HEK293 (cell line): ENCODE measurements around the gene UGGT2.

Experiments used
- CTCF ChIA-PET: fragments of 350-600 bp; formaldehyde crosslinking; extraction: SDS; loops from one replicate; lab custom pipeline; 2021; ENCODE audit warnings: antibody characterized with exemption; lab: Yijun Ruan, JAX
- POLR2A ChIA-PET: fragments of 300-600 bp; formaldehyde crosslinking; extraction: SDS; loops from one replicate; lab custom pipeline; 2020; ENCODE audit warnings: antibody characterized with exemption, inconsistent platforms; lab: Yijun Ruan, JAX
- H3K27ac ChIP-seq: fragments of 200-500 bp; sonication (Bioruptor generic); 2 replicates; pipeline ENCODE4 v1.5.1; 2014; ENCODE audit warnings: low read depth, low read length, control low read depth, inconsistent platforms; ENCODE audit errors: extremely low read depth
- H3K36me3 ChIP-seq, 2 experiments: fragments of 200-500 bp in 1 of 2; sonication (Bioruptor generic) in 1 of 2; 1 replicate in 1 of 2; 2 replicates in 1 of 2; pipeline ENCODE4 v1.5.1; 2014 to 2017; ENCODE audit warnings: inconsistent platforms in 2 of 2, low read length in 2 of 2; ENCODE audit not compliant: control insufficient read depth in 2 of 2, insufficient read depth in 1 of 2
- H3K4me1 ChIP-seq: fragments of 200-500 bp; sonication (Bioruptor generic); 2 replicates; pipeline ENCODE4 v1.5.1; 2014; ENCODE audit warnings: mild to moderate bottlenecking, low read length, inconsistent platforms; ENCODE audit not compliant: control insufficient read depth, insufficient read depth
- H3K4me3 ChIP-seq: 2 replicates; pipeline ENCODE4 v1.5.1; 2011; ENCODE audit warnings: low read depth, mild to moderate bottlenecking, control low read depth, low read length, moderate library complexity
- H3K9me3 ChIP-seq: fragments of 200-500 bp; sonication (Bioruptor generic); 2 replicates; pipeline ENCODE4 v1.5.1; 2014; ENCODE audit warnings: low read depth, low read length, inconsistent platforms; ENCODE audit not compliant: control insufficient read depth, insufficient read depth
- FEZF1 ChIP-seq: fragments of 450-650 bp; formaldehyde crosslinking; IDR thresholded peaks from 2 replicates; pipeline ENCODE4 v1.5.1; 2016; ENCODE audit warnings: missing biosample characterization, missing genetic modification characterization
- GLI2 ChIP-seq: fragments of 450-650 bp; formaldehyde crosslinking; IDR thresholded peaks from 2 replicates; pipeline ENCODE4; 2017; ENCODE audit warnings: missing biosample characterization, missing genetic modification characterization, low read depth, borderline replicate concordance
- GLI4 ChIP-seq: fragments of 450-650 bp; formaldehyde crosslinking; IDR thresholded peaks from 2 replicates; pipeline ENCODE4 v1.5.1; 2016; ENCODE audit warnings: missing biosample characterization, missing genetic modification characterization
- MZF1 ChIP-seq: fragments of 450-650 bp; formaldehyde crosslinking; IDR thresholded peaks from 2 replicates; pipeline ENCODE4 v1.5.1; 2017; ENCODE audit warnings: missing biosample characterization, missing genetic modification characterization, borderline replicate concordance
- PBX3 ChIP-seq: sonication (generic); formaldehyde crosslinking; IDR thresholded peaks from 2 replicates; pipeline ENCODE4 v1.8.1; 2022; ENCODE audit warnings: mild to moderate bottlenecking, moderate library complexity, missing genetic modification reagents
- RBAK ChIP-seq: fragments of 450-650 bp; formaldehyde crosslinking; IDR thresholded peaks from 2 replicates; pipeline ENCODE4 v1.5.1; 2016; ENCODE audit warnings: missing biosample characterization, missing genetic modification characterization
- WT1 ChIP-seq: fragments of 450-650 bp; formaldehyde crosslinking; IDR thresholded peaks from 2 replicates; pipeline ENCODE4 v1.5.1; 2016; ENCODE audit warnings: missing biosample characterization, missing genetic modification characterization
- ZBTB8A ChIP-seq: fragments of 450-650 bp; formaldehyde crosslinking; IDR thresholded peaks from 2 replicates; pipeline ENCODE4 v1.5.1; 2016; ENCODE audit warnings: missing biosample characterization, missing genetic modification characterization
- ZEB2 ChIP-seq: fragments of 450-650 bp; formaldehyde crosslinking; IDR thresholded peaks from 2 replicates; pipeline ENCODE4 v1.5.1; 2016; ENCODE audit warnings: missing biosample characterization, missing genetic modification characterization
- ZNF16 ChIP-seq: fragments of 450-650 bp; formaldehyde crosslinking; IDR thresholded peaks from 2 replicates; pipeline ENCODE4 v1.5.1; 2016; ENCODE audit warnings: low read depth, missing biosample characterization, missing genetic modification characterization
- ZNF169 ChIP-seq: fragments of 450-650 bp; formaldehyde crosslinking; IDR thresholded peaks from 2 replicates; pipeline ENCODE4 v1.5.1; 2016; ENCODE audit warnings: missing biosample characterization, missing genetic modification characterization
- ZNF211 ChIP-seq: fragments of 450-650 bp; formaldehyde crosslinking; IDR thresholded peaks from 2 replicates; pipeline ENCODE4 v1.5.1; 2016; ENCODE audit warnings: low read depth, missing biosample characterization, missing genetic modification characterization
- ZNF223 ChIP-seq: fragments of 450-650 bp; formaldehyde crosslinking; IDR thresholded peaks from 2 replicates; pipeline ENCODE4 v1.5.1; 2016; ENCODE audit warnings: missing biosample characterization, missing genetic modification characterization
- ZNF280D ChIP-seq: fragments of 450-650 bp; formaldehyde crosslinking; IDR thresholded peaks from 2 replicates; pipeline ENCODE4 v1.5.1; 2016; ENCODE audit warnings: missing biosample characterization, missing genetic modification characterization
- ZNF354C ChIP-seq: fragments of 450-650 bp; formaldehyde crosslinking; IDR thresholded peaks from 2 replicates; pipeline ENCODE4 v1.5.1; 2016; ENCODE audit warnings: missing biosample characterization, missing genetic modification characterization, low read depth, borderline replicate concordance
- ZNF398 ChIP-seq: fragments of 450-650 bp; formaldehyde crosslinking; IDR thresholded peaks from 2 replicates; pipeline ENCODE4 v1.5.1; 2017; ENCODE audit warnings: missing biosample characterization, missing genetic modification characterization
- ZNF416 ChIP-seq: fragments of 450-650 bp; formaldehyde crosslinking; IDR thresholded peaks from 2 replicates; pipeline ENCODE4 v1.5.1; 2016; ENCODE audit warnings: missing biosample characterization, missing genetic modification characterization
- ZNF510 ChIP-seq: fragments of 450-650 bp; formaldehyde crosslinking; IDR thresholded peaks from 2 replicates; pipeline ENCODE4 v1.5.1; 2018; ENCODE audit warnings: mild to moderate bottlenecking, missing genetic modification characterization, missing biosample characterization; ENCODE audit not compliant: insufficient replicate concordance
- ZNF521 ChIP-seq: fragments of 450-650 bp; formaldehyde crosslinking; IDR thresholded peaks from 2 replicates; pipeline ENCODE4 v1.5.1; 2017; ENCODE audit warnings: missing biosample characterization, mild to moderate bottlenecking, missing genetic modification characterization
- ZNF561 ChIP-seq: fragments of 450-650 bp; IDR thresholded peaks from 2 replicates; pipeline ENCODE4 v1.5.1; 2018; ENCODE audit warnings: missing biosample characterization, missing genetic modification characterization, borderline replicate concordance
- ZNF639 ChIP-seq: fragments of 450-650 bp; formaldehyde crosslinking; IDR thresholded peaks from 2 replicates; pipeline ENCODE4 v1.5.1; 2016; ENCODE audit warnings: missing biosample characterization, missing genetic modification characterization
- ZNF645 ChIP-seq: fragments of 450-650 bp; formaldehyde crosslinking; IDR thresholded peaks from 2 replicates; pipeline ENCODE4; 2016; ENCODE audit warnings: missing biosample characterization, missing genetic modification characterization
- ZNF660 ChIP-seq: fragments of 450-650 bp; IDR thresholded peaks from 2 replicates; pipeline ENCODE4 v1.5.1; 2018; ENCODE audit warnings: missing biosample characterization, mild to moderate bottlenecking, missing genetic modification characterization
- ZNF692 ChIP-seq: fragments of 450-650 bp; formaldehyde crosslinking; IDR thresholded peaks from 2 replicates; pipeline ENCODE4 v1.5.1; 2016; ENCODE audit warnings: missing biosample characterization, missing genetic modification characterization
- ZSCAN18 ChIP-seq: fragments of 450-650 bp; formaldehyde crosslinking; IDR thresholded peaks from 2 replicates; pipeline ENCODE4 v1.5.1; 2016; ENCODE audit warnings: missing biosample characterization, missing genetic modification characterization

UGGT2 gene

GRCh38 chr13:95858286-95859075 lies 194.7 kb downstream of the UGGT2 start:
- no peak overlapping the region for H3K4me3 ChIP-seq
- H3K36me3 ChIP-seq = peaks cover 0 to 8% of the 10 kb centered on the region in 2 experiments; a peak in 1 of 3 replicates
- ChIA-PET POLR2A (no interaction called here), CTCF (interaction anchor here (0.5 to 1.4 kb wide), 2 partner anchors 197 to 322 kb away, joined by 3 to 4 read pairs; no protein-coding TSS in a partner anchor)
- H3K4me1 ChIP-seq = peaks cover 6% of the 10 kb centered on the region
- H3K27ac ChIP-seq = no peak overlapping the region
- H3K9me3 ChIP-seq = no peaks in the 10 kb centered on the region
- no peak for TF ChIP-seq ZNF354C (tag by site-specific recombination)
- TF ChIP-seq ZNF645 (tag by site-specific recombination) = no peak
- TF ChIP-seq ZNF398 = no peak
- TF ChIP-seq ZNF660 (tag by site-specific recombination) = no peak
- no peak for TF ChIP-seq ZNF169 (tag by site-specific recombination)
- no peak for TF ChIP-seq ZNF211 (tag by site-specific recombination)
- peak; percentile 24; the same call in 1 of the 2 replicates for TF ChIP-seq ZBTB8A
- TF ChIP-seq ZNF16 = no peak
- TF ChIP-seq ZNF639 = no peak
- peak; percentile 27; the same call in 1 of the 2 replicates for TF ChIP-seq ZEB2 (tag by site-specific recombination)
- no peak for TF ChIP-seq GLI4 (tag by site-specific recombination)
- no peak for TF ChIP-seq PBX3 (CRISPR knock-in tag)
- no peak for TF ChIP-seq ZNF692 (tag by site-specific recombination)
- TF ChIP-seq ZSCAN18 = no peak
- TF ChIP-seq ZNF280D (tag by site-specific recombination) = no peak
- TF ChIP-seq ZNF561 (tag by site-specific recombination) = 0 out of 2 replicates have a peak, but pooled peaks have one; percentile 22
- TF ChIP-seq ZNF416 (tag by site-specific recombination) = no peak
- TF ChIP-seq GLI2 (tag by site-specific recombination) = 0 out of 2 replicates have a peak, but pooled peaks have one; percentile 35
- TF ChIP-seq ZNF521 = no peak
- no peak for TF ChIP-seq ZNF223 (tag by site-specific recombination)
- no peak for TF ChIP-seq ZNF510 (tag by site-specific recombination)
- no peak for TF ChIP-seq MZF1 (tag by site-specific recombination)
- no peak for TF ChIP-seq WT1
- TF ChIP-seq FEZF1 (tag by site-specific recombination) = peak; percentile 34; the same call in 1 of the 2 replicates
- no peak for TF ChIP-seq RBAK (tag by site-specific recombination)
